MM.1S (cell line): ENCODE results near the gene GAB1.

ENCODE experiments used
- EZH2 ChIP-seq: fragments of 300-600 bp; sonication (generic); optimal IDR thresholded peaks from 2 replicates; pipeline ENCODE3; 2017; ENCODE audit warnings: low read depth, mild to moderate bottlenecking, antibody characterized with exemption, low read length, mixed read lengths
- TF ChIP-seq, protein P1 (sequence below): fragments of 300-600 bp; sonication (generic); IDR thresholded peaks from 2 replicates; pipeline ENCODE4 v1.5.1; 2016; ENCODE audit warnings: antibody characterized with exemption, low read length, mixed read lengths

DNA sequence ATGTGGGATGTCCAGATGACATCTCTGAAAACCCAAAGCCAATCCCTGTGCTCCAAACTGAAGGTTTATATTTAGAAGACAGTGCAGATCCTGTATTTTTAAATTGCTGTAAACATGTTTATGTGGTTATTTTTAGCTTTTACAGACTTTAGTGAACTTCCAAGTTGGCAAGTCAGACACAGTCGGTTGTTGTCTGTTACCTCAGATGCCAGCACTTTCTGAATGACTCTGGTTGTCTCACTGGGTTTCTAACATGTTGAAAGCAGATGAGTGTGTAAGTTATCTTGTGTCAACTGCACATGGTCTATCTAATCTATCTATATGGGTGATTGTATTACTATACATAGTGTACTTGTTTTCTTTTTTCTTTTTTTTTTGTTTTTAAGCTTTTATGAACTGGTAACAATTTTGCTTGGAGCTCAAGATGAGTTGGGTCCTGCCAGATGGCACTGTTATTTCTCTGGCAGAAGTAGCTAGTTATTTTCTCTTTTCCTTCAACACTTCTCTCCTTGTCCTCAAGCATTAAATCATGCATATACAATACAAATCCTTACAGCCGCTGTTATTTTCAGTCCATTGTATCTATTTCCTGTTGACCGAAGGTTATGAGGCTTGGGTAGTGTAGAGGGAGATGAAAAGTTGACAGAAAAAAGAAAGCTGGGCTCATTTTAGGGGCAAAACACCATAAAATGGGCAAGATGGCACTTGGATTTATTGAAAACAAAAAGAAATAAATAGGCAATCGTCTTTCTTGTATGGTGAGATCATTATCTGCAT is 66.3 kb downstream of the GAB1 start:
- no peak for TF ChIP-seq EZH2
- TF ChIP-seq, protein P1, sequence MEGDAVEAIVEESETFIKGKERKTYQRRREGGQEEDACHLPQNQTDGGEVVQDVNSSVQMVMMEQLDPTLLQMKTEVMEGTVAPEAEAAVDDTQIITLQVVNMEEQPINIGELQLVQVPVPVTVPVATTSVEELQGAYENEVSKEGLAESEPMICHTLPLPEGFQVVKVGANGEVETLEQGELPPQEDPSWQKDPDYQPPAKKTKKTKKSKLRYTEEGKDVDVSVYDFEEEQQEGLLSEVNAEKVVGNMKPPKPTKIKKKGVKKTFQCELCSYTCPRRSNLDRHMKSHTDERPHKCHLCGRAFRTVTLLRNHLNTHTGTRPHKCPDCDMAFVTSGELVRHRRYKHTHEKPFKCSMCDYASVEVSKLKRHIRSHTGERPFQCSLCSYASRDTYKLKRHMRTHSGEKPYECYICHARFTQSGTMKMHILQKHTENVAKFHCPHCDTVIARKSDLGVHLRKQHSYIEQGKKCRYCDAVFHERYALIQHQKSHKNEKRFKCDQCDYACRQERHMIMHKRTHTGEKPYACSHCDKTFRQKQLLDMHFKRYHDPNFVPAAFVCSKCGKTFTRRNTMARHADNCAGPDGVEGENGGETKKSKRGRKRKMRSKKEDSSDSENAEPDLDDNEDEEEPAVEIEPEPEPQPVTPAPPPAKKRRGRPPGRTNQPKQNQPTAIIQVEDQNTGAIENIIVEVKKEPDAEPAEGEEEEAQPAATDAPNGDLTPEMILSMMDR: no peak
